CD4-positive, alpha-beta T cell treated with Interleukin-2 at 100 ng/mL for 4 hours (primary cell): ENCODE measurements around the gene TBX1.

Experiments used
- DNase-seq: peaks from one replicate; pipeline ENCODE4 v3.0.0-alpha.2; 2020; ENCODE audit warnings: low spot score

Gene TBX1

DNA sequence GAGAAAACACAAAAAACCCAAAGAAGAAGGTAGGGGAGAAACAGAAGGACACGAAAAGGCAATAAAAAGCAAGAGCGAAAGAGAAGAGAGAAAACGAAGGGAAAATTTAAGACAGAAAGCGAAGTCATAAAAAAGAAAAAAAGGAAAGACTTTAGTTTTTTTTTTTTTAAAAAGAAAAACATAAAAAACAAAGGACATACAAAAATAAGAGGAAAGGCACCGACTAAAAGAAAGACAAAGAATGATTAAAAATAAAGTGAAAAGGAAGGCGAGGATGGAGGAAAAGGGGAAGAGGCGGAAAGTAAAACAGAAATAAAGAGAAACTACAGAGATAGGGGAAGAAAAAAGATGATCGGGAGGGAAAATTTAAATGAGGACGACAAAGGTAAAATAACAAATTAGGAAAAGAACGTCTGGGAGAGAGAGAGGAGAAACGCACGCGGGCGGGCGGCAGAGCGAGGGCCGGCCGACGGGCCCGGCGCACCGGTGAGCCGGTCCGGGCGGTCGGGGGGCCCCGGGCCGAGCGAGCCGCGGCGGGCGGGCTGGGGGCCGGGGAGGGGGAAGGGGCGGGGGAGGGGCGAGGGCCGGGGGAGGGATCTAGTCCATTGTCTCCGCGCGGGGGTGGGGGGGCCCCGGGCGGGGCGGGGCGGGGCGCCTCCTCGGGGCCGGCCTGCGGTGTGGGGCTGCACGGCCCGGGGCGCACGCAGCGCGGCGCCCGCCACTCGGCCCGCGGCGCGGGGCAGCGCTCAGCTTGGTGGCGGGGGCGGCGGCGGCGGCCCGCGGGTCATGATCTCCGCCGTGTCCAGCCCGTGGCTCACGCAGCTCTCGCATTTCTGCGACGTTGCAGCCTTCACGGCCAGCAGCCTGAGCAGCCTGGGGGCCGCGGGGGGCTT, at the start of gene TBX1:
Gene TBX1, plus strand, starts transcription at position 721 of the 893 bp plus-strand sequence. Its CDS starts 66 bp downstream, at position 787.
- DNase-seq, result no peak

DNA sequence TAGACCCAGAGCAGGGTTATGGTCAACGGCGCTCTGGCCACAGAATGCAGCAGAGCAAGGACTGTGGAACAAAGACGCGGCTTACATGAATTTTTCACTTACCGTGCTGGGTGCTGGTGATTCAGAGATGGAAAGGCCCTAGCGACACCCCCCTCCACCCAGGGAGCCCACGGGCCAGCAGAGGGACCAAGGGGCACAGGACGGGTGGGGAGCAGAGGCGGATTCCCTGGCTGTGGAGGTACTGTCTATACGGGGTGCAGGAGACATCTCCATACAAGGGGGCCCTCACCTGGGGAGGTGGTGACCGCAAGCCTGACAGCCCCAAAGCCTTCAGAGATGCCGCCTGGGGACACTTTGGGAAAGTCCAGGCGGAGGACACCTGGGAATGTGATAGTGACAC, 47.3 kb upstream of the TBX1 start:
- no peak for DNase-seq

- no peak for DNase-seq
These were observed 46.8 kb upstream of the TBX1 start for GRCh38 chr22:19713650-19714311.

GRCh38 chr22:19714312-19715187, 46.0 kb upstream of the TBX1 start, which contains the start of gene SEPTIN5:
SEPTIN5 (plus strand) TSS chr22:19714503; CDS start chr22:19714589, 86 bp downstream.
- no peak for DNase-seq

DNA sequence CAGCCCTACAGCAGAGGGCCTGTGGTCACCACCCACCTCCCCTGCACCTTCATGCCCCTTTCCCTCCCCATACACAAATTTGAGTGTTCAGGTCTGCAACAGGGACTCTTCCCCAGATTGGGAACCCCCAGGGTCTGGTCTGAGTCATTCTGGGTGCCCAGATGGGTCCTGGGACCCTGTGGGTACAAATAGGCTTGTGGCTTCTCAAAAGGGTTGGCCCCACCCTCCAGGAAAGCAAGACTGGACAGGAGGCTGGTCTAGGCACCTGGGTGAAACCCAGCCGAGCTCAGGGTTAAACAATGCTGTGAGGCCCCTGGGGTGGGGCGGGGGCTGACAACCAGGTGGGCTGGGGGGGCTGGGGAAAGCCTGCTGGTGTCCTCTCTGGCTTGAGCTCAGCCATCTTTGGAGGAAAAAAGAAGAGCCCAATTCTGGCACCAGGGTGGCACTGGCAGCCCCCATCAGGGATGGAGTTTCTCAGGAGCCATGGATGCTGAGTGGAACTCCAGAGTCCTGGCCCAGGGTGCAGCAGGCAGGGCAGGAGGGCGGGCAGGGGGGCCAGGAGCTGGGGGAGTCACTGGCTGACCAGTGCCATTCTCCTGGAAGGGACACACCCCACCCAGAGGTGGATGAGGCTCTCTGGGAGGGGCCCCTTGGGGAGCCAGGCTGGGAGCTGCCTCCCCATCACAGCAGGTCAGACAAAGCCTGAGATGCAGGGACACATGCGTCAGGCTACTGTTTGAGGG, 45.2 kb upstream of the TBX1 start:
- no peak for DNase-seq

GRCh38 chr22:19716041-19716828, 44.3 kb upstream of the TBX1 start:
- DNase-seq, result no peak

GRCh38 chr22:19716829-19717105, 43.8 kb upstream of the TBX1 start:
- no peak for DNase-seq

DNA sequence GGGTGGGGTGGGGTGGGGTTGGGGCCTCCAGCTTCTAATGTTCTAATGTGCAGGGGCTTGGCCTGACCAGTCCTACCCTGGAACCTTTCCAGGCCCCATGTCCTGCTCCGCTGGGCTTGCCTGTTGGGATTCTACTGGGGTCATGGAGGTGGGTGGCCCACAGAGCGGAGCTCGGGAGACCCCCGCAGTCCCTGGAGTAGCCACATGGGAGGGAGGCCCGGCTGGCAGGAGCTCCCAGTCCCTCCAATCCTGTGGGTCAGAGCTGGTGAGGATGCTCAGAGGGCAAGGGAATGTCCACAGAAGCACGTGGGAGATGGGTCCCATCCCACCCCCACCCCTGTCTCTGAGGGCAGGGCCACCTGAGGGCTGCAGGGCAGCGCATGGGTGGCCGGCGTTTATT, 43.4 kb upstream of the TBX1 start:
- DNase-seq, result no peak

DNA sequence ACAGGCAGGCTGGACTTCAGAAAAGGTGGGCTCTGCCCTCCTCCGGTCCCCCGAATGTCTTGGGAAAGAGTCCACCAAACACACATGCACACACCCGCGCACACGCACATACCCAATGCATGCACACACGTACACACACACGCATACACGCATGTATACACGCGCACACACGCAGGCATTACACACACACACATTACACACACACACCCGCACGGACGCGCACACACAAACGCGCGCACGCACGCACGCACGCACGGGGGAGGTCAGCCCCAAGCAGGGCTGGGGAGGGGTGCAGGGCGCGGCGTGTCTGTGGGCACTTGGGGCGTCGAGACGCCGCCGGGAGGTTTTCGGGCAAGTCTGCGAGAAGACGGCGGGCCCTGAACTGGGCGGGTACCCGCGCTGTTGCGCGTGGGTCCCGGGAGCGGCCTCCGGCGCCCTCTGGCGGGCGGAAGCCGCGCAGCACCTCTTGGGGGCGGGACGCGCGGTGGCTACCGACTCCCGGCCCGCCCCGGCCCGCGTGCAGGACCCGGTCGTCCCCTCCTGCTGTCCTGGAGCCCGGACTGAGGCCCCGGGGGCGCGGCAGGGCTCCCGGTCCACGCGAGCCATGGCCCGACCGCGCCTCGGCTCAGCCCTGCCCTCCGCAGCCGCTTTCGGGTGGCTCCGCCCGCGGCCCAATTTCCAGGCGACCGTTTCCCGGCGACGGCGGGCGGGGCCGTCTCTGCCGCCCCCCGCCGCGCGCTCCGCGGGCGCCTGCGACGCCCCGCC, 42.7 kb upstream of the TBX1 start:
- DNase-seq, result peak; percentile 80

DNA sequence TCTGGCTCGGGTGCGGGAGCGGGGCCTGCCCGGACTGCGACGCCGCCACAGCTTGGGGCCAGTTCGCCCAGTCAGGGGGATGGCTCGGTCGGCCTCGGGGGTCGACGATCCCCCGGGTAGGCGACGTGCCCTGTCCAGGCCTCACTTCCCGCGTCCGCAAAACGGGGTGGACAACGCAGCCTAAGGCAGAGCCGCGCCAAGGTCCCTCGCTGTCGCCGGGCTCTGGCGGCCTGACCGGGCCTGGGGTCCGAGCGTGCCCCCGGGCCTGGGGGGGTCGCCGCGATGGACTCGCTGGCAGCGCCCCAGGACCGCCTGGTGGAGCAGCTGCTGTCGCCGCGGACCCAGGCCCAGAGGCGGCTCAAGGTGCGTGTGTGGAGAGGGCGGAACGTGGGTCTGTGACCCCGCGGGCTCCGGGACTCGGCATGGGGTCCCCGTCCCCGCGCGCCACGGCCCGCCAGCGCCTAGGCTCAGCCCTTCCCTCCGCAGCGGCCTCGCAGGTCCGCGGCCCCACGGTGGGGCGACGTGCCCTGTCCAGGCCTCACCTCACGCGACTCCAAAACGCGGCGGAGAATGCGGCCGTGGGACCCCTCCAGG, 42.0 kb upstream of the TBX1 start:
- no peak for DNase-seq

GRCh38 chr22:19719050-19719482, 41.5 kb upstream of the TBX1 start:
- no peak for DNase-seq

DNA sequence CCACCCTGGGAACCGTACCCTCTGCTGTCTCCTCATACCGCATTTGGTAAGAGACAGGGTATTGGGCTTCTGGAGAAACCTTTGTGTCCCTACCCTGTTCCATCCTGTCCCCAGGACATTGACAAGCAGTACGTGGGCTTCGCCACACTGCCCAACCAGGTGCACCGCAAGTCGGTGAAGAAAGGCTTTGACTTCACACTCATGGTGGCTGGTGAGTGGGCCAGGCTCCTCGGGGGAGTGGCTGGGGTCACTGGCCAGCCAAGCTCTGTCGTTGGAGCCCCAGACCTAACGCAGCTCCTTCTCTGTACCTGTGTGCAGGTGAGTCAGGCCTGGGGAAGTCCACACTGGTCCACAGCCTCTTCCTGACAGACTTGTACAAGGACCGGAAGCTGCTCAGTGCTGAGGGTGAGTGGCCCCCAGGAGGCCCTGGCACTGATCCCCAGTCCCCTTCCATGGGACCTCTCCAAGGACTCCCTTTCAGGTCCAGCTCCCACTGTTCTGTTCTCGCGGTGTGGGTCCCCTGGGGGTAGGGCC, 41.0 kb upstream of the TBX1 start:
- DNase-seq, result no peak

- DNase-seq, result no peak
These were observed 40.3 kb upstream of the TBX1 start for GRCh38 chr22:19720150-19720827.

GRCh38 chr22:19720999-19721329, 39.6 kb upstream of the TBX1 start:
- no peak for DNase-seq

GRCh38 chr22:19721330-19722177, 39.0 kb upstream of the TBX1 start:
- no peak for DNase-seq

- no peak for DNase-seq
These were observed 38.2 kb upstream of the TBX1 start for GRCh38 chr22:19722178-19722981.

- DNase-seq, result no peak
These were observed 37.7 kb upstream of the TBX1 start for GRCh38 chr22:19722982-19723231.
